ENCODE measurements around the gene CTTNBP2NL. TPM values are rescaled to one million over a fixed set of nuclear protein-coding genes. Genes with fewer than 3 reads are reported as not detected.
"Not testable (repeated sequence)": the region's sequence is repeated elsewhere in the genome, so short reads cannot be mapped to it uniquely, and the experiment has no call there.

Gene CTTNBP2NL
- polyA plus RNA-seq, 1 experiment = 30.5 TPM

DNA sequence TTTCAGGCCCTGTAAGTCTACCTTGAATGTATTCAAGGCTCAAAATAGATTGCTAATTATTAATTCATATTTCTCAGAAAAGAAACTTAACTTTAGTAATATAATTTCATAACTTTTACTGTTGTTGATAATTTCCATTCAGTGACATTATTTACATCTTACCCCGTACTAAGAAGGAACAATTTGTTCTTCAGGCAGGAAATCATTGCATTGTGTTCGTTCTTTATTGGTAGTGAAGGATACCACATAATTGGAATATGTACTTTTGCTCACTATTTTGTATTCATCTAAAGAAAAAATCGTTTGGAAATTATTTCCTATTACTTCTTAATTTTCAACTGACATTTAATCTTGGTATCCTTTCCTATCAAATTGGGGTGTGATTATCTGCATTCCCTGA is 39.4 kb downstream of the CTTNBP2NL start:
- DNase-seq (ENCODE audit: low read depth, low spot score) = no peak
- ChIA-PET CTCF (no interaction called here), POLR2A (no interaction called here)
- Histone ChIP-seq H3K9me3 (ENCODE audit: control insufficient read depth, insufficient read depth, low read length) (no peaks in the 10 kb centered on the region), H3K27ac (ENCODE audit: low read depth, low read length) (no peak overlapping the region), H3K27me3 (ENCODE audit: control insufficient read depth, insufficient read depth, low read length) (no peaks in the 10 kb centered on the region), H3K4me3 (ENCODE audit: low read depth, low read length) (no peak overlapping the region)
- TF ChIP-seq, protein P1, sequence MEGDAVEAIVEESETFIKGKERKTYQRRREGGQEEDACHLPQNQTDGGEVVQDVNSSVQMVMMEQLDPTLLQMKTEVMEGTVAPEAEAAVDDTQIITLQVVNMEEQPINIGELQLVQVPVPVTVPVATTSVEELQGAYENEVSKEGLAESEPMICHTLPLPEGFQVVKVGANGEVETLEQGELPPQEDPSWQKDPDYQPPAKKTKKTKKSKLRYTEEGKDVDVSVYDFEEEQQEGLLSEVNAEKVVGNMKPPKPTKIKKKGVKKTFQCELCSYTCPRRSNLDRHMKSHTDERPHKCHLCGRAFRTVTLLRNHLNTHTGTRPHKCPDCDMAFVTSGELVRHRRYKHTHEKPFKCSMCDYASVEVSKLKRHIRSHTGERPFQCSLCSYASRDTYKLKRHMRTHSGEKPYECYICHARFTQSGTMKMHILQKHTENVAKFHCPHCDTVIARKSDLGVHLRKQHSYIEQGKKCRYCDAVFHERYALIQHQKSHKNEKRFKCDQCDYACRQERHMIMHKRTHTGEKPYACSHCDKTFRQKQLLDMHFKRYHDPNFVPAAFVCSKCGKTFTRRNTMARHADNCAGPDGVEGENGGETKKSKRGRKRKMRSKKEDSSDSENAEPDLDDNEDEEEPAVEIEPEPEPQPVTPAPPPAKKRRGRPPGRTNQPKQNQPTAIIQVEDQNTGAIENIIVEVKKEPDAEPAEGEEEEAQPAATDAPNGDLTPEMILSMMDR (IDR thresholded peaks at IDR 0.05; ENCODE audit: low read depth, low read length) = no peak

DNA sequence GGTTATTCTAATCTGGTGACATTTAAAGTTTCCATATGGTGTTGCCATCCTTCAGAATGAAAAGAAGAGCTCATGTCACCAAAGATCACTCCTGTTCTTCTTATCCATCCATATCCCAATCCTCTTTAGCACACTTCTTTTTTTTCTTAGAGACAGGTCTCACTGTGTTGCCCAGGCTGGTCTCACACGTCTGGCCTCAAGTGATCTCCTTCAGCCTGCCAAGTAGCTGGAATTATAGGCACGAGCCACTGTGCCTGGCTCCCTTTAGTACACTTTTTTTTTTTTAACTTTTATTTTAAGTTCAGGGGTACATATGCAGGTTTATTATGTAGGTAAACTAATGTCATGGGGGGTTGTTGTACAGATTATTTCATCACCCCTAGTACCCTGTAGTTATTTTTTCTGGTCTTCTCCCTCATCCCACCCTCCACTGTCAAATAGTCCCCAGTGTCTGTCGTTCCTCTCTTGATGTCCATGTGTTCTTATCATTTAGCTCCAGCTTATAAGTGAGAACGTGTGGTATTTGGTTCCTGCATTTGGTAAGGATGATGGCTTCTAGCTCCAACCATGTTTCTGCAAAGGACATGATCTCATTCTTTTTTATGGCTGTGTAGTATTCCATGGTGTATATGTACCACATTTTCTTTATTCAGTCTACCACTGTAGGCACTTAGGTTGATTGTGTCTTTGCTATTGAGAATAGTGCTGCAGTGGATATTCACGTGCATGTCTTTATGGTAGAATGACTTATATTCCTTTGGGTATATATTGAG is 40.6 kb downstream of the CTTNBP2NL start:
- Histone ChIP-seq H3K4me3 (ENCODE audit: low read depth, low read length) (no peak overlapping the region), H3K27me3 (ENCODE audit: control insufficient read depth, insufficient read depth, low read length) (no peaks in the 10 kb centered on the region), H3K27ac (ENCODE audit: low read depth, low read length) (no peak overlapping the region), H3K9me3 (ENCODE audit: control insufficient read depth, insufficient read depth, low read length) (no peaks in the 10 kb centered on the region)
- TF ChIP-seq, protein P1 (IDR thresholded peaks at IDR 0.05; ENCODE audit: low read depth, low read length) = no peak
- POLR2A ChIA-PET = no interaction called here
- DNase-seq (ENCODE audit: low read depth, low spot score) = no peak
- CTCF ChIA-PET = interaction anchor here (1.0 kb wide), 1 partner anchor 30 kb away, joined by 4 read pairs; no protein-coding TSS in a partner anchor

DNA sequence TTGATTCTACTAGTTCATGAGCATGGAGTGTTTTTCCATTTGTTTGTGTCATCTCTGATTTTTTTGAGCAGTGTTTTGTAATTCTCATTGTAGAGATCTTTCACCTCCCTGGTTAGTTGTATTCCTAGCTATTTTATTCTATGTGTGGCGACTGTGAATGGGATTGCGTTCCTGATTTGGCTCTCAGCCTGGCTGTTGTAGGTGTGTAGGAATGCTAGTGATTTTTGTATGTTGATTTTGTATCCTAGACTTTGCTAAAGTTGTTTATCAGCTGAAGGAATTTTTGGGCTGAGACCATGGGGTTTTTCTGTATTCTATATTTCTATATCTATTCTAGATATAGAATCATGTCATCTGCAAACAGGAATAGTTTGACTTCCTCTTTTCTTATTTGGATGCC is 42.1 kb downstream of the CTTNBP2NL start:
- H3K27ac ChIP-seq (ENCODE audit: low read depth, low read length); DNase-seq (ENCODE audit: low read depth, low spot score); H3K9me3 ChIP-seq (ENCODE audit: control insufficient read depth, insufficient read depth, low read length); H3K27me3 ChIP-seq (ENCODE audit: control insufficient read depth, insufficient read depth, low read length); POLR2A ChIA-PET; H3K4me3 ChIP-seq (ENCODE audit: low read depth, low read length): not testable (repeated sequence)
- CTCF ChIA-PET = interaction anchor here (0.6 kb wide), 1 partner anchor 29 kb away, joined by 3 read pairs; no protein-coding TSS in a partner anchor

DNA sequence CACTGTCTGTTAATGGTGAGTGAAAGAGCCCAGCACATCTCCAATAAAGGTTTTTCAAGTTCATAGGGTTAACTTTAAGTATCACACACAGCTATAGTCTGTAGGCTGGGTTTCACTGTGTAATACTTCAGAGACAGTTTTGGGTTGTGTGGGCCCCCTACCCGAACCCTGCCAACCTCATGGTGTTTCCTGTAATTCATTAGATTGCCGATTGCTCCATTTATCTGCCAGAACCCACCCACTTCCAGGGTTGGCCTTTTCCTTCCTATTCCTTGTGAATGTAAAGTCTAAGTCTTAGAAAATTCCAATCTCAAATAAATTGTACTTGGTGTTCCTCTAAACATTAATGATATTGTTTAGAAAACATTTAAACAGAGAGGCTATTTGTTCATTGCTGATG is 43.6 kb downstream of the CTTNBP2NL start:
- no peak overlapping the region for H3K27ac ChIP-seq (ENCODE audit: low read depth, low read length)
- no peak overlapping the region for H3K4me3 ChIP-seq (ENCODE audit: low read depth, low read length)
- TF ChIP-seq, protein P1 (IDR thresholded peaks at IDR 0.05; ENCODE audit: low read depth, low read length) = no peak
- H3K27me3 ChIP-seq (ENCODE audit: control insufficient read depth, insufficient read depth, low read length) = no peaks in the 10 kb centered on the region
- ChIA-PET CTCF (interaction anchor here (1.0 to 1.4 kb wide), 3 partner anchors 10 to 27 kb away, joined by 3 to 8 read pairs (median 3); no protein-coding TSS in a partner anchor), POLR2A (no interaction called here)
- no peaks in the 10 kb centered on the region for H3K9me3 ChIP-seq (ENCODE audit: control insufficient read depth, insufficient read depth, low read length)
- DNase-seq (ENCODE audit: low read depth, low spot score) = no peak

DNA sequence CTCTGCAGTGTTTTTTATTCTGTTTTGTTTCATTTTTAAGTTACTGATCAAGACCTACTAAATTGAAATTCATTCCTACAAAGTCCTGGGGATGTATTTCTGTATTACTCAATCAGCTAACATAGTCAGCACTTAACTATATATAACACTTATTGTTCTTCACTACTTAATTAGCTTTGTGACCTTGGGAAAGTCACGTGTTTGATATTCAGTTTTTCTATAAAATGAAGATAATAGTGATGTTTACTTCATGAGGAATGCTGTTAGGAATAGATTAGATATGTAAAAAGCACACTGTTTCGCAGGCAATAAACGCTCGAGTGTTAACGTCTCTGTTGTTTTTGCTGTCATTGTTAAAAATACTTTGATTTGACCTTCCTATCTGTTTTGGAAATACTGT is 44.6 kb downstream of the CTTNBP2NL start:
- H3K27me3 ChIP-seq (ENCODE audit: control insufficient read depth, insufficient read depth, low read length) = no peaks in the 10 kb centered on the region
- H3K4me3 ChIP-seq (ENCODE audit: low read depth, low read length) = no peak overlapping the region
- no peak for DNase-seq (ENCODE audit: low read depth, low spot score)
- ChIA-PET POLR2A (no interaction called here), CTCF (interaction anchor here (0.6 to 1.4 kb wide), 2 partner anchors 9 to 26 kb away, joined by 3 to 8 read pairs; no protein-coding TSS in a partner anchor)
- H3K9me3 ChIP-seq (ENCODE audit: control insufficient read depth, insufficient read depth, low read length) = no peaks in the 10 kb centered on the region
- H3K27ac ChIP-seq (ENCODE audit: low read depth, low read length) = no peak overlapping the region
- TF ChIP-seq, protein P1 (IDR thresholded peaks at IDR 0.05; ENCODE audit: low read depth, low read length) = no peak

All from AG04450 (cell line).